Transverse colon (tissue), 4 donors: ENCODE measurements around the gene ADAM22.

ENCODE experiments used
- CTCF ChIP-seq, 5 experiments: fragments of 200-600 bp in 3 of 5; fragments of 450-650 bp in 2 of 5; sonication (generic) in 3 of 5; IDR thresholded peaks; 1 replicate in 2 of 5; 2 replicates in 3 of 5; pipeline ENCODE4 v1.5.1; 2016 to 2017; ENCODE audit warnings: antibody characterized with exemption in 5 of 5, inconsistent platforms in 3 of 5, mild to moderate bottlenecking in 2 of 5, moderate library complexity in 1 of 5
- EP300 ChIP-seq: sonication (generic); formaldehyde crosslinking; IDR thresholded peaks from one replicate; pipeline ENCODE4 v1.6.1; 2017; ENCODE audit warnings: antibody characterized with exemption, low read depth
- POLR2A ChIP-seq: fragments of 450-650 bp; IDR thresholded peaks from one replicate; pipeline ENCODE4 v1.6.1; 2016; ENCODE audit warnings: antibody characterized with exemption, mild to moderate bottlenecking, moderate library complexity
- POLR2AphosphoS5 ChIP-seq, 3 donors: sonication (generic); formaldehyde crosslinking; IDR thresholded peaks; one replicate each; pipeline ENCODE4 v1.6.1; 2016; ENCODE audit warnings: antibody characterized with exemption in 3 of 3

- no peak for TF ChIP-seq POLR2A
- no peak for TF ChIP-seq CTCF (IDR thresholded peaks at IDR 0.05)
- TF ChIP-seq POLR2AphosphoS5 (IDR thresholded peaks at IDR 0.05): peak in 1 of 3 donors; percentile 8
- no peak for TF ChIP-seq EP300
Observed at GRCh38 chr7:88216276-88216675, 282.2 kb downstream of the ADAM22 start.
